Measurements from ENCODE around the gene BET1. TPM values are rescaled to one million over a fixed set of nuclear protein-coding genes. Genes with fewer than 3 reads are reported as not detected.
A peak's percentile ranks its signal among the peaks of the same experiment; 100 is the strongest.

Gene BET1, protein sequence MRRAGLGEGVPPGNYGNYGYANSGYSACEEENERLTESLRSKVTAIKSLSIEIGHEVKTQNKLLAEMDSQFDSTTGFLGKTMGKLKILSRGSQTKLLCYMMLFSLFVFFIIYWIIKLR
- total RNA-seq = 10 to 100 TPM; 18.1 to 51.4 (median 31.8) TPM

GRCh38 chr7:94004024-94004951 lies at the start of gene BET1:
Gene BET1, minus strand, starts transcription at chr7:94004355. Its CDS starts 139 bp downstream, at chr7:94004216.
- TF ChIP-seq POLR2AphosphoS5 (IDR thresholded peaks at IDR 0.05) (peak; percentile 91 to 98 (median 92)), POLR2A (IDR thresholded peaks at IDR 0.05) (peak; percentile 51)
- TF ChIP-seq, protein P1, sequence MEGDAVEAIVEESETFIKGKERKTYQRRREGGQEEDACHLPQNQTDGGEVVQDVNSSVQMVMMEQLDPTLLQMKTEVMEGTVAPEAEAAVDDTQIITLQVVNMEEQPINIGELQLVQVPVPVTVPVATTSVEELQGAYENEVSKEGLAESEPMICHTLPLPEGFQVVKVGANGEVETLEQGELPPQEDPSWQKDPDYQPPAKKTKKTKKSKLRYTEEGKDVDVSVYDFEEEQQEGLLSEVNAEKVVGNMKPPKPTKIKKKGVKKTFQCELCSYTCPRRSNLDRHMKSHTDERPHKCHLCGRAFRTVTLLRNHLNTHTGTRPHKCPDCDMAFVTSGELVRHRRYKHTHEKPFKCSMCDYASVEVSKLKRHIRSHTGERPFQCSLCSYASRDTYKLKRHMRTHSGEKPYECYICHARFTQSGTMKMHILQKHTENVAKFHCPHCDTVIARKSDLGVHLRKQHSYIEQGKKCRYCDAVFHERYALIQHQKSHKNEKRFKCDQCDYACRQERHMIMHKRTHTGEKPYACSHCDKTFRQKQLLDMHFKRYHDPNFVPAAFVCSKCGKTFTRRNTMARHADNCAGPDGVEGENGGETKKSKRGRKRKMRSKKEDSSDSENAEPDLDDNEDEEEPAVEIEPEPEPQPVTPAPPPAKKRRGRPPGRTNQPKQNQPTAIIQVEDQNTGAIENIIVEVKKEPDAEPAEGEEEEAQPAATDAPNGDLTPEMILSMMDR (IDR thresholded peaks at IDR 0.05) = no peak
- peak within 1 kb of the TSS; percentile 74 to 86 (median 86) for H3K4me3 ChIP-seq
- no peaks in the 10 kb centered on the region for H3K9me3 ChIP-seq
- H3K4me1 ChIP-seq = peaks cover 0 to 7% of the 10 kb centered on the region in 2 donors
- H3K27me3 ChIP-seq = no peaks in the 10 kb centered on the region
- peak; percentile 88 to 94 for DNase-seq (ENCODE audit: low spot score in 2 of 2)
- H3K36me3 ChIP-seq = no peaks in the 10 kb centered on the region
- intact Hi-C loops (cut with DNase I; ENCODE audit: low total_unique reads) = no loop called here
- peak within 1 kb of the TSS; percentile 89 to 95 for H3K27ac ChIP-seq

GRCh38 chr7:94053532-94053931 lies 49.4 kb upstream of the BET1 start:
- Histone ChIP-seq H3K9me3 (no peaks in the 10 kb centered on the region), H3K27ac (no peak overlapping the region), H3K36me3 (no peaks in the 10 kb centered on the region), H3K27me3 (no peaks in the 10 kb centered on the region), H3K4me3 (no peak overlapping the region), H3K4me1 (no peaks in the 10 kb centered on the region)
- no peak for DNase-seq (ENCODE audit: low spot score in 2 of 2)
- intact Hi-C loops (cut with DNase I; ENCODE audit: low total_unique reads) = no loop called here
- no peak for TF ChIP-seq POLR2AphosphoS5 (IDR thresholded peaks at IDR 0.05)
- no peak for TF ChIP-seq POLR2A (IDR thresholded peaks at IDR 0.05)
- TF ChIP-seq, protein P1 (IDR thresholded peaks at IDR 0.05) = no peak

- intact Hi-C loops (cut with DNase I; ENCODE audit: low total_unique reads) = no loop called here
- no peak for TF ChIP-seq POLR2AphosphoS5 (IDR thresholded peaks at IDR 0.05)
- TF ChIP-seq, protein P1 (IDR thresholded peaks at IDR 0.05) = no peak
- no peak for TF ChIP-seq POLR2A (IDR thresholded peaks at IDR 0.05)
These were observed 48.4 kb upstream of the BET1 start for GRCh38 chr7:94052398-94053180.

DNA sequence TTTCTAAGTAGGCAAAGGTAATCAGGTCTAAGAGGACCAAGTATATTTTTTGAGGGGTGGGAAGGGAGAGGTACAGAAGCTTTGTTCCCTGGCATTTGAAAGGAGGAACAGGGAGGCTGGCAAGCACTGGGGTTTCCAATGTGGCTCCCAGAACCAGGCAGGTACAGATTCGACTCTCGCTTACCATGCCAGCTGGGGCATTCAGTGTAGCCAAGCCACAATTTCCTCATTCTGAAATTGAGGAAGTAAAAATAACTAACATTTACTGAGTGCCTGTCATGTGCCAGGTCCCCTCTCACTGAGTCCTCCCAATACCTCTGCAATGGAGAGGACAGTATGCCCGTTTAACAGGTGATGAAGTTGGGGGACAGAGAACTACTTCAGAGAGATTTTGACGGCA lies 45.9 kb upstream of the BET1 start:
- no peaks in the 10 kb centered on the region for H3K27me3 ChIP-seq
- H3K36me3 ChIP-seq = no peaks in the 10 kb centered on the region
- no peaks in the 10 kb centered on the region for H3K4me1 ChIP-seq
- intact Hi-C loops (cut with DNase I; ENCODE audit: low total_unique reads) = no loop called here
- H3K27ac ChIP-seq = no peak overlapping the region
- peak in 1 of 2 donors; percentile 20 for DNase-seq (ENCODE audit: low spot score in 2 of 2)
- no peak overlapping the region for H3K4me3 ChIP-seq
- TF ChIP-seq, protein P1 (IDR thresholded peaks at IDR 0.05) = no peak
- no peak for TF ChIP-seq POLR2AphosphoS5 (IDR thresholded peaks at IDR 0.05)
- TF ChIP-seq POLR2A (IDR thresholded peaks at IDR 0.05) = no peak
- no peaks in the 10 kb centered on the region for H3K9me3 ChIP-seq

More at GRCh38 chr7:94052398-94053180, 48.4 kb upstream of the BET1 start:
- no peak overlapping the region for H3K4me3 ChIP-seq
- no peak overlapping the region for H3K27ac ChIP-seq
- H3K4me1 ChIP-seq = no peaks in the 10 kb centered on the region
- no peak for DNase-seq (ENCODE audit: low spot score in 2 of 2)
- no peaks in the 10 kb centered on the region for H3K36me3 ChIP-seq
- no peaks in the 10 kb centered on the region for H3K27me3 ChIP-seq
- no peaks in the 10 kb centered on the region for H3K9me3 ChIP-seq
